Large intestine (tissue), 3 donors: ENCODE measurements around the gene TNFAIP8. TPM values are rescaled to one million over a fixed set of nuclear protein-coding genes. Genes with fewer than 3 reads are reported as not detected.

Source experiments
- DNase-seq, 2 donors: peaks; one replicate each; pipeline versions ENCODE4 v3.0.0 to v3.0.0-alpha.2; 2013
- H3K27ac ChIP-seq: one replicate; pipeline ENCODE4 v1.5.1; 2013; ENCODE audit warnings: low read length
- H3K27me3 ChIP-seq: 2 replicates; pipeline ENCODE4 v1.6.1; 2013; ENCODE audit warnings: low read length; ENCODE audit not compliant: control insufficient read depth, insufficient read depth
- H3K36me3 ChIP-seq: 2 replicates; pipeline ENCODE4 v1.6.1; 2013; ENCODE audit warnings: low read length; ENCODE audit not compliant: control insufficient read depth, insufficient read depth
- H3K4me1 ChIP-seq: one replicate; pipeline ENCODE4 v1.6.1; 2013; ENCODE audit warnings: low read length; ENCODE audit not compliant: control insufficient read depth, insufficient read depth
- H3K4me3 ChIP-seq: one replicate; pipeline ENCODE4 v1.5.1; 2013; ENCODE audit warnings: low read length
- H3K9me3 ChIP-seq: one replicate; pipeline ENCODE4 v1.6.1; 2013; ENCODE audit warnings: mild to moderate bottlenecking, low read depth, low read length, moderate library complexity; ENCODE audit not compliant: control insufficient read depth
- WGBS: methylation state at CpG from one replicate; pipeline ENCODE4 v1.1.5; 2013; ENCODE audit warnings: low lambda C conversion rate; ENCODE audit not compliant: insufficient coverage; 5-methylcytosine and 5-hydroxymethylcytosine counted together
- polyA plus RNA-seq: library from polyadenylated mRNA; unstranded; fragments of 120-200 nt; gene quantifications from one replicate; pipeline ENCODE4 v1.2.1, GENCODE V29; 2013

The TNFAIP8 gene
- polyA plus RNA-seq, 1 donor: 17.1 TPM

DNA sequence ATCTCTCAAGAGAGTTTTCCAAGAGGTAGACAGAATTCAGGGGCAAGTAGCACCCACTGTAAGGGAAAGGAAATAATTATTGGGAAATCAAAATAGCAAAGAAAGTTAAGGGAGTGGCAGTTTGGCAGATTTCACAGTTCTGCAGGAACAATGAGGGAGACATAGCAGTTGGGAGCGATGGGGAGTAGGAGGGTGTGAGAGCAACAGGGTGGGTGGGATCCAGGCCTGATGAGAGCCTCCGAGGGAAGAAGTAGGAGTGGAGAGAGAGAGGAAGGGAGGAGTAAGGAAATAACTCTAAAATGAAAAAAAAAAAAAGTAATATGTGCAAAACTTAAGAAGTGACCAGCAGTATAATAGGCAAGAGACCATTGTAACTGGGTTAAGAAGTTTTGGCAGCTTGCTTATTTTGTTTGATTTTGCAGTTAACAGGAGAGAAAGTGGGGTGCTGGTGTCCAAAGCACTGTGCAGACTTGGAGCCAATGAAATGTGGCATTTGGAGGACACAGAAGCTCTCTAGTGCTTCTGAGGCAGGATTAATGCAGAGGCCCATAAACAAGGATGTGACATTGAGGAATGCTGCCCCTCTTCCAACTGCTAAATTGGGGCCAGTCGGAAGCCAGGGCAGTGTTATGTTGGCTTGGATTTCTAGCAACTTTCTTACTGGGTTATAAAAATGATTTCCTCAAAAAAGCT, 10.2 kb downstream of the TNFAIP8 start:
- no peak overlapping the region for H3K4me3 ChIP-seq
- no peaks in the 10 kb centered on the region for H3K4me1 ChIP-seq
- DNase-seq: no peak
- no peaks in the 10 kb centered on the region for H3K36me3 ChIP-seq
- no peak overlapping the region for H3K27ac ChIP-seq
- WGBS: 29% methylated on average over 1 of the region's 3 CpGs
- no peaks in the 10 kb centered on the region for H3K9me3 ChIP-seq
- no peaks in the 10 kb centered on the region for H3K27me3 ChIP-seq

DNA sequence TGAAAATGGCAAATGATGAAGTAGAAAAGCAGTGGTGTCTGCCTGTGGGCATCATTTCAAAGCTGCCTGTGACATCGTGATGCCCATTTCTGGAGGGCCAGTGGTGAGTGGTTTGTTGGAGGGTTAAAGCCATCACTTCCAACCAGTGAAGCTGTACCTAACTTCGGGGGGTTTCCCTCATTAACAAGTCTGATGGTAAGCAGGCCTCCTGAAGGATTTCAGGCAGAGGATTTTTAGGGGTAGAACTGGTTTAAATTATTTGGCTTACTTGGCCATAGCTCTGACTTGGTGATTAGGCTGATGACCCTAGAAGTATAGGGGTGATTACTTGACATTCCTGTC, 10.7 kb downstream of the TNFAIP8 start:
- no peak for DNase-seq
- H3K4me1 ChIP-seq: no peaks in the 10 kb centered on the region
- no CpG with 5 or more reads among the region's 2 CpGs for WGBS
- H3K4me3 ChIP-seq: no peak overlapping the region
- H3K9me3 ChIP-seq: no peaks in the 10 kb centered on the region
- no peaks in the 10 kb centered on the region for H3K27me3 ChIP-seq
- no peaks in the 10 kb centered on the region for H3K36me3 ChIP-seq
- H3K27ac ChIP-seq: no peak overlapping the region

DNA sequence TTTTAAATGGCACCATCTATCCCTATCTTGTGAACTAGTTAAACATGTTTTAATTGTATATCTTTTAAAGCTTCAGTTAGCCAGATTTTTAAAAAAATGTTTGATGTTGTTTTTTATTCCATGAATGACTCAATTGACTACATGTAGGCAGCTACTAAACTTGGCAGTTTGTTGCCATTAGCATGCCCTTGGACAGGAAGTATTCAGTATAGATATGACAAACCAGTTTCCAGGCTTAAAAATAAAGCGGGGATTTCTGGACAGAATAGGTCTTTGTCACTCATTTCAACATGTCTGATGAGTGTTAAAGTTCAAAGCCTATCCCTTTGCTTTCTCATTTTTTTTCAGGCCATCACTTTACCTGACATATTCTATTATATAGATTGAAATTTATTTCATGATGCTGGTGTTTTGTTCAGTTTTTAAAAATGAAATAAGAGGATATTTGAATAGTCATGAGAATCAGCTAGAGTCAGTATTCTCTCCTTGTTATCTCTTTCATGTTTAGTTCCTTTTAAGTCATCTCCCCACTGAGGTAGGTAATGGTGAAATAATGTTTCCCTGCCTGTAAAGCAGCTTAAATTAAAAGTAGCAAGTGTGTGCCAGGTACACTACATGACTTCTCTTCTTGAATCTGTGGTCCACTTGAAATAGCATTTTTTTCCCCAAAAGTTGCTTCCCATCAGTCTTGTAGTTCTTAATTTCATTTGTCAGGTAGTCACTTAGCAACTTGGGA, 11.9 kb downstream of the TNFAIP8 start:
- H3K9me3 ChIP-seq: no peaks in the 10 kb centered on the region
- H3K27me3 ChIP-seq: no peaks in the 10 kb centered on the region
- H3K27ac ChIP-seq: no peak overlapping the region
- no peaks in the 10 kb centered on the region for H3K36me3 ChIP-seq
- no peak for DNase-seq
- H3K4me1 ChIP-seq: no peaks in the 10 kb centered on the region
- WGBS: no CpG with 5 or more reads among the region's 1 CpG
- no peak overlapping the region for H3K4me3 ChIP-seq

DNA sequence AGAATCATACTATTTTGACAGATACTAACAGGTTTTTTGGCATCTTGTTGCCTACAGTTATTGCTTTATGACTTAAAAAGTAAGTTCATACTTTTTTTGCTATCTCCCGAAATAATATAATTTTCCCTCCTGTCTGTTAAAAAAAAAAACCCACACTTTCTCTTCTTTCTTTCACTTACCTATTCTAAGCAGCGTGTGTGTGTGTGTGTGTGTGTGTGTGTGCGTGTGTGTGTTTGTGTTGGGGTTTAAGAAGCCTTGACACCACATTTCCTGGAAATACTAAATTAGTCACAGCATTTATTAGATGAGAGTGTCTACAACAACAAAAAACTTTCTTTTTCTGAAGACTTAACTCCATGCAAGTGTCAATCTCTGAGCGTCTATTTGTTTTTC, 12.4 kb downstream of the TNFAIP8 start:
- no peak for DNase-seq
- Histone ChIP-seq H3K9me3 (no peaks in the 10 kb centered on the region), H3K4me1 (no peaks in the 10 kb centered on the region), H3K27ac (no peak overlapping the region), H3K4me3 (no peak overlapping the region), H3K36me3 (no peaks in the 10 kb centered on the region), H3K27me3 (no peaks in the 10 kb centered on the region)
- WGBS: no CpG with 5 or more reads among the region's 4 CpGs

DNA sequence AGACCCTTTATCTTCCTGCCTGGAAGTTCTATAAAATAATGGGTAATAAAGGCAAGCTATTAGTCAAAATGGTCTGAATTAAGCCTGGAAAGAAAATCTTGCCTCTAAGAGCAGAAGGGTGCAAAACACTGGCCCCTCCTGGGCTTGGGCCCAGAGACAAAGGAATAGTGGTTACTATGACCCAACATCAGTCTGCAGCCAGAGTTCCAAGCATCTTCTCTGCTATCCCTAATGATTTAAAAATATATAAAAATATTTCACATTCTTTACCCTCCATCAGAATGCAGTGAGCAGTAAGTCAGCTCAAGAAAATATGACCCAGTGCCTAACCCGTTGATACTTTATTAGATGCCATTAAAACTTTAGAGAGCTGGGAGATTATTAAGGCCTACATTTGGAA, 14.7 kb downstream of the TNFAIP8 start:
- H3K4me1 ChIP-seq: no peaks in the 10 kb centered on the region
- no peak for DNase-seq
- H3K27me3 ChIP-seq: no peaks in the 10 kb centered on the region
- no peaks in the 10 kb centered on the region for H3K9me3 ChIP-seq
- H3K4me3 ChIP-seq: no peak overlapping the region
- H3K36me3 ChIP-seq: no peaks in the 10 kb centered on the region
- H3K27ac ChIP-seq: no peak overlapping the region
- no CpG with 5 or more reads among the region's 1 CpG for WGBS

DNA sequence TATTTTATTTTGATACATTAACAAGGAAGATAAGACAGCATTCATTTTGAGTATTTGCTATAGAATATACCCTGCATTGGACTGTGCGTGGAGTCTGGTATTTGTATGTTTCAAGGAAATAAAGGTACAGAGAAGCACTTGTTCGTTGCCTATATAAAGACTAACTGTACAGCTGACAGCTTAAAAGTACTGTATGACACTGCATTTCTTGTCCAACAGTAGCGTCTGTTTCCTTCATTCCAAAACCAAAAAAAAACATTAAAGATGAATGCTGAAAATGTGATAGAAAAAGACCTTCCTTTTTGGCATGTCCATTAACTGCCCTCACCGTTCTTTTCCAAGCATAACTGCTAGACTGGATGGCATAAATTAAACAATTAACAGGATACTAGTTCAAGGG, 15.3 kb downstream of the TNFAIP8 start:
- H3K27me3 ChIP-seq: no peaks in the 10 kb centered on the region
- H3K36me3 ChIP-seq: no peaks in the 10 kb centered on the region
- no peak overlapping the region for H3K4me3 ChIP-seq
- H3K27ac ChIP-seq: no peak overlapping the region
- WGBS: 60% methylated on average over 1 of the region's 4 CpGs
- no peak for DNase-seq
- no peaks in the 10 kb centered on the region for H3K4me1 ChIP-seq
- H3K9me3 ChIP-seq: no peaks in the 10 kb centered on the region

DNA sequence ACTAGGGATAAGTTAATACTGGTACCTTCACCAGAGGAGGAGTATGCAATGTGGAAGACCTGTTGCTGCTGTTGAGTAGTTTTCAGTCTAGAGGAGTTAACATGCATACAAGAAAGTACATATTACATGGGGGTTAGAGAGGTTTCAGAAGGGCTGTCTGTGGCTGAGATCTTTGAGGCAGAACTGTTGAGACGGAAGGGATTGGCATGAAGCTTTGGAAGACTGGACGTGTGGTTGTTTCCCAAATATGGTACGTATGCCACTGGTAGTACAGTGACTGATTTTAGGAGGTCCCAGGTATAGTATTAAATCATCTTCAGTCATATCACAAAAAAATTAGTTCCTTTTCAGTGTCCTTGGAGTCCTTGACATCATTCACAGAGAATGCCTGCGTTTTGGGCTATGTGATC, 17.6 kb downstream of the TNFAIP8 start:
- no peaks in the 10 kb centered on the region for H3K36me3 ChIP-seq
- no peaks in the 10 kb centered on the region for H3K9me3 ChIP-seq
- H3K4me3 ChIP-seq: no peak overlapping the region
- H3K27me3 ChIP-seq: no peaks in the 10 kb centered on the region
- DNase-seq: no peak
- 80% methylated on average over 1 of the region's 4 CpGs for WGBS
- no peak overlapping the region for H3K27ac ChIP-seq
- no peaks in the 10 kb centered on the region for H3K4me1 ChIP-seq

DNA sequence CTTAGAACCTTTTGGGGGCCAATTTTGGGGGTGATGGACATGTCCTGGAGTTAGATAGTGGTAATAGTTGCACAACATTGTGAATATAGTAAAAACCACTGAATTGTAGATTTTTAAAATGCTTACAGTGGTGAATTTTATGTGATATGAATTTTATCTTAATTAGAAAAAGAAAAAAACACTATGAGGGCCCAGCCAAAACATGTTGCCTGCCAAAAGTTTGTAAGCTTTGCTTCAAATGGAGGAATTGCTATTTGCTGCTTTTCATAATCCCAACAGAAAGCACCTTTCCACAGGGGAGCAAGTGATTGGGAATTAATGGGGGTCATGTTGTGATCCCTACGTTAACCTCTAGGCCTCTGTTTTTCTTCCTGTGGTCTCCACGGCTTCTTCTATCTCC, 19.1 kb downstream of the TNFAIP8 start:
- no peaks in the 10 kb centered on the region for H3K27me3 ChIP-seq
- no CpG with 5 or more reads among the region's 2 CpGs for WGBS

DNA sequence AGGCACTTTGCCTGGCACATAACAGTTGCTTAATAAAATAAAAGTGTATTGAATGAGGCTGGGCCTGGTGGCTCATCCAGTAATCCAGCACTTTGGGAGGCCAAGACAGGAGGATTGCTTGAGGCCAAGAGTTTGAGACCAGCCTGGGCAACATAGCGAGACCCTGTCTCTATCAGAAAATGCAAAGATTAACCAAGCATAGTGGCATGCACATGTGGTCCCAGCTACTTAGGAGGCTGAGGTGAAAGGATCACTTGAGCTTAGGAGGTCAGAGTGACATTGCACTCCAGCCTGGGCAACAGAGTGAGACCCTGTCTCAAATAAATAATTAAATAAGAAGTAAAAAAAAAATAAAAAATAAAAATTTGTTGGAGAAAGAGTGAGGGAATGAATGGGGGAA, 21.2 kb downstream of the TNFAIP8 start:
- no peaks in the 10 kb centered on the region for H3K4me1 ChIP-seq
- no CpG with 5 or more reads among the region's 1 CpG for WGBS

More for the DNA sequence above, 19.1 kb downstream of the TNFAIP8 start:
- Histone ChIP-seq H3K4me3 (no peak overlapping the region), H3K9me3 (no peaks in the 10 kb centered on the region), H3K36me3 (no peaks in the 10 kb centered on the region), H3K4me1 (no peaks in the 10 kb centered on the region), H3K27ac (no peak overlapping the region)
- no peak for DNase-seq

DNA sequence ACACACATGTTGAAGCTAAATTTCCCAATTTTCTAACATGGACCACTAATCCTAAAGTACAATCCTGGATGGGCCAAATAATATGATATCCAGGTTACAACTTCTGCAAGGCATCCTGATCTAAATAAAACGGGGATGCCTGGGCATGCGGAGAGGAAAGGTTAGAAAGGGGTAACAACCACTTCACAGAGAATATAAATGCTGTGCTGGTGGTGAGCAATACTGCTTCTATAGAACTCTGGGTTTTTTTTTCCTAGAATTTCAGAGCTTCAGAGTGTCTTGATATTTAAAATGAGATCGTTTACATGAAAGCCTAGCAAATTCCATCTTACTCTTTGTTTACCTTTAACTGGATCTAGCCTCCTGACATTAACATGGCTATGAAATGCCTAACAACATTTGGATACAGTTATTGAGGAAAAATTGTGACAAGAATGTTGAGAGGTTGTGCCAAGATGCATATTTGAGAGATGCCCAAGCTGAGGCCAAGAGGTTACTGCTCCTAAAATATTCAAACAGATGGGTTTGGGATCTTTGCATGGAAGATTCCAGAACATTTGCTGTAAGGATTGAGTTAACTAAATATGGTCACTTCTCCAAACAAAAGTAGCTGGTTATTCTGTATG, 22.4 kb downstream of the TNFAIP8 start:
- WGBS: no CpG with 5 or more reads among the region's 3 CpGs
- no peak overlapping the region for H3K4me3 ChIP-seq
- H3K9me3 ChIP-seq: no peaks in the 10 kb centered on the region
- no peaks in the 10 kb centered on the region for H3K4me1 ChIP-seq
- no peaks in the 10 kb centered on the region for H3K27me3 ChIP-seq
- no peak overlapping the region for H3K27ac ChIP-seq
- DNase-seq: no peak
- no peaks in the 10 kb centered on the region for H3K36me3 ChIP-seq

More for the DNA sequence above, 21.2 kb downstream of the TNFAIP8 start:
- Histone ChIP-seq H3K9me3 (no peaks in the 10 kb centered on the region), H3K36me3 (no peaks in the 10 kb centered on the region), H3K27me3 (no peaks in the 10 kb centered on the region), H3K27ac (no peak overlapping the region), H3K4me3 (no peak overlapping the region)
- DNase-seq: no peak
